ENCODE data around the gene NFIA. TPM values are rescaled to one million over a fixed set of nuclear protein-coding genes. Genes with fewer than 3 reads are reported as not detected.

Gene NFIA
- total and polyA plus RNA-seq, 2 donors (not counting 1 experiment from before 2014, with no cell fraction given): 0.28 to 0.54 TPM

GRCh38 chr1:61050541-61051442, 31.6 kb upstream of the NFIA start:
- peaks cover 0 to 3% (median 0%) of the 10 kb centered on the region in 3 donors for H3K9me3 ChIP-seq (ENCODE audit: control extremely low read depth in 1 of 3, control insufficient read depth in 2 of 3, insufficient read depth in 1 of 3, low read length in 2 of 3)
- H3K9ac ChIP-seq (ENCODE audit: low read length): peak overlapping the region; percentile 69
- ATAC-seq (ENCODE audit: low read depth) (peak; percentile 44), DNase-seq (peak; percentile 49)
- no peaks in the 10 kb centered on the region for H3K79me2 ChIP-seq (ENCODE audit: control insufficient read depth, insufficient read depth, low read length)
- Mint-ChIP-seq H3K27ac (peak overlapping the region; percentile 13), H3K4me3 (peak overlapping the region; percentile 86), H3K27me3 (peaks cover 61% of the 10 kb centered on the region), H3K4me1 (peaks cover 29% of the 10 kb centered on the region), H3K9me3 (ENCODE audit: insufficient read depth) (no peaks in the 10 kb centered on the region)
- peaks cover 33 to 40% of the 10 kb centered on the region in 2 donors for H3K4me1 ChIP-seq (ENCODE audit: control insufficient read depth in 2 of 2, insufficient read depth in 2 of 2, low read length in 2 of 2)
- H3K27ac ChIP-seq (ENCODE audit: low read length in 2 of 2): no peak overlapping the region
- H3K36me3 ChIP-seq (replicated peaks in 1 of 2; ENCODE audit: control extremely low read depth in 1 of 2, control insufficient read depth in 1 of 2, extremely low read depth in 1 of 2, insufficient read depth in 2 of 2, low read length in 1 of 2): no peaks in the 10 kb centered on the region
- H3K4me3 ChIP-seq (ENCODE audit: control extremely low read depth in 1 of 5, extremely low read depth in 1 of 5, insufficient read depth in 1 of 5, low read depth in 2 of 5, low read length in 4 of 5): peak overlapping the region in 4 of 5 experiments; percentile 52 to 77 (median 72)
- H2AFZ ChIP-seq (ENCODE audit: insufficient read depth, low read depth, low read length, poor library complexity, severe bottlenecking): peak overlapping the region; percentile 90
- ChIA-PET POLR2A (interaction anchor here (1.0 to 1.2 kb wide), 2 partner anchors 26 to 44 kb away, joined by 3 read pairs; no protein-coding TSS in a partner anchor), CTCF (interaction anchor here (0.6 to 3.2 kb wide), 40 partner anchors 8 to 1079 kb away, joined by 3 to 40 read pairs (median 4); partner anchors contain the start of gene NFIA)
- H4K20me1 ChIP-seq (ENCODE audit: control insufficient read depth, insufficient read depth, low read length, poor library complexity, severe bottlenecking): no peaks in the 10 kb centered on the region
- H3K4me2 ChIP-seq (replicated peaks; ENCODE audit: low read depth, low read length, poor library complexity, severe bottlenecking): peak overlapping the region; percentile 97
- H3K27me3 ChIP-seq (replicated peaks in 1 of 4; ENCODE audit: control extremely low read depth in 1 of 4, control insufficient read depth in 3 of 4, insufficient read depth in 4 of 4, low read length in 3 of 4): peaks cover 0 to 60% (median 51%) of the 10 kb centered on the region in 4 experiments
- TF ChIP-seq EZH2 (IDR thresholded peaks at IDR 0.05; ENCODE audit: borderline replicate concordance, insufficient read depth, low read depth, low read length, poor library complexity, severe bottlenecking): peak; percentile 15
- no peak for TF ChIP-seq CTCF (IDR thresholded peaks at IDR 0.05)
- intact Hi-C loops (cut with micrococcal nuclease): loop anchor here (1.0 to 10.0 kb wide), 6 partner anchors 27 to 802 kb away; no protein-coding TSS in a partner anchor
- 1% methylated on average over 62 of the region's 85 CpGs for WGBS (ENCODE audit: insufficient coverage)

GRCh38 chr1:61051443-61051718, 31.0 kb upstream of the NFIA start:
- H4K20me1 ChIP-seq (ENCODE audit: control insufficient read depth, insufficient read depth, low read length, poor library complexity, severe bottlenecking): no peaks in the 10 kb centered on the region
- ChIA-PET CTCF (interaction anchor here (0.8 to 3.2 kb wide), 9 partner anchors 8 to 537 kb away, joined by 3 to 40 read pairs (median 10); no protein-coding TSS in a partner anchor), POLR2A (no interaction called here)
- H3K27ac Mint-ChIP-seq: no peak overlapping the region
- H3K4me3 ChIP-seq (ENCODE audit: control extremely low read depth in 1 of 5, extremely low read depth in 1 of 5, insufficient read depth in 1 of 5, low read depth in 2 of 5, low read length in 4 of 5): no peak overlapping the region
- H3K4me1 ChIP-seq (ENCODE audit: control insufficient read depth in 2 of 2, insufficient read depth in 2 of 2, low read length in 2 of 2): peaks cover 33 to 41% of the 10 kb centered on the region in 2 donors
- H3K27me3 Mint-ChIP-seq: peaks cover 61% of the 10 kb centered on the region
- peaks cover 0 to 66% (median 54%) of the 10 kb centered on the region in 4 experiments for H3K27me3 ChIP-seq (replicated peaks in 1 of 4; ENCODE audit: control extremely low read depth in 1 of 4, control insufficient read depth in 3 of 4, insufficient read depth in 4 of 4, low read length in 3 of 4)
- H2AFZ ChIP-seq (ENCODE audit: insufficient read depth, low read depth, low read length, poor library complexity, severe bottlenecking): no peak overlapping the region
- H3K79me2 ChIP-seq (ENCODE audit: control insufficient read depth, insufficient read depth, low read length): no peaks in the 10 kb centered on the region
- WGBS (ENCODE audit: insufficient coverage): no CpG with 5 or more reads among the region's 4 CpGs
- peak overlapping the region; percentile 97 for H3K4me2 ChIP-seq (replicated peaks; ENCODE audit: low read depth, low read length, poor library complexity, severe bottlenecking)
- no peaks in the 10 kb centered on the region for H3K36me3 ChIP-seq (replicated peaks in 1 of 2; ENCODE audit: control extremely low read depth in 1 of 2, control insufficient read depth in 1 of 2, extremely low read depth in 1 of 2, insufficient read depth in 2 of 2, low read length in 1 of 2)
- ATAC-seq (ENCODE audit: low read depth) (no peak), DNase-seq (no peak)
- H3K4me1 Mint-ChIP-seq: peaks cover 30% of the 10 kb centered on the region
- no peak overlapping the region for H3K27ac ChIP-seq (ENCODE audit: low read length in 2 of 2)
- intact Hi-C loops (cut with micrococcal nuclease): loop anchor here (5.0 to 10.0 kb wide), 4 partner anchors 53 to 801 kb away; no protein-coding TSS in a partner anchor
- H3K4me3 Mint-ChIP-seq: peak overlapping the region; percentile 82
- no peak overlapping the region for H3K9ac ChIP-seq (ENCODE audit: low read length)
- peaks cover 0 to 3% (median 0%) of the 10 kb centered on the region in 3 donors for H3K9me3 ChIP-seq (ENCODE audit: control extremely low read depth in 1 of 3, control insufficient read depth in 2 of 3, insufficient read depth in 1 of 3, low read length in 2 of 3)
- TF ChIP-seq CTCF (IDR thresholded peaks at IDR 0.05): no peak
- no peak for TF ChIP-seq EZH2 (IDR thresholded peaks at IDR 0.05; ENCODE audit: borderline replicate concordance, insufficient read depth, low read depth, low read length, poor library complexity, severe bottlenecking)
- H3K9me3 Mint-ChIP-seq (ENCODE audit: insufficient read depth): no peaks in the 10 kb centered on the region

All from B cell (primary cell).